Ascending aorta (tissue), 2 donors: Measurements from ENCODE around the gene FARS2. TPM values are rescaled to one million over a fixed set of nuclear protein-coding genes. Genes with fewer than 3 reads are reported as not detected.

Source experiments
- DNase-seq, 2 donors: peaks; one replicate each; pipeline ENCODE4 v3.0.0-alpha.2; 2019; ENCODE audit warnings: low spot score in 2 of 2
- H3K27ac ChIP-seq, 2 donors: fragments of 200-600 bp; sonication (generic); one replicate each; pipeline ENCODE4 v1.5.1; 2016 to 2017; ENCODE audit warnings: mild to moderate bottlenecking in 1 of 2
- H3K27me3 ChIP-seq: fragments of 200-600 bp; sonication (generic); one replicate; pipeline ENCODE4 v1.5.1; 2017
- H3K36me3 ChIP-seq, 2 donors: fragments of 200-600 bp; sonication (generic); one replicate each; pipeline ENCODE4 v1.5.1; 2016
- H3K4me1 ChIP-seq, 2 donors: fragments of 200-600 bp; sonication (generic); one replicate each; pipeline ENCODE4 v1.5.1; 2016 to 2017; ENCODE audit warnings: mild to moderate bottlenecking in 1 of 2
- H3K4me3 ChIP-seq, 2 donors: fragments of 200-600 bp; sonication (generic); one replicate each; pipeline ENCODE4 v1.5.1; 2016 to 2017; ENCODE audit warnings: mild to moderate bottlenecking in 1 of 2
- H3K9me3 ChIP-seq, 2 donors: fragments of 200-600 bp; sonication (generic); one replicate each; pipeline ENCODE4 v1.5.1; 2016
- CTCF ChIP-seq, 3 experiments: fragments of 200-600 bp in 2 of 3; fragments of 450-650 bp in 1 of 3; sonication (generic) in 2 of 3; IDR thresholded peaks; one replicate each; pipeline ENCODE4 v1.5.1; 2016 to 2019; ENCODE audit warnings: antibody characterized with exemption in 3 of 3, mild to moderate bottlenecking in 1 of 3, moderate library complexity in 1 of 3
- intact Hi-C: fragments of 100-400 bp; cut with DNase I; formaldehyde crosslinking; loops from one replicate; pipeline ENCODE4 v1.15.1; 2023
- total RNA-seq: library from RNA; depleted of rRNA; stranded (reverse); fragments of >200 nt; gene quantifications from one replicate; pipeline ENCODE4 v1.1.0, GENCODE V29; 2016

Gene FARS2
- total RNA-seq, 1 donor from 2014 or later: 17.6 TPM

- no peak for DNase-seq
- H3K4me1 ChIP-seq: no peaks in the 10 kb centered on the region
- intact Hi-C loops: no loop called here
- no peak overlapping the region for H3K27ac ChIP-seq
- H3K36me3 ChIP-seq: peaks cover 0 to 3% of the 10 kb centered on the region in 2 donors
- TF ChIP-seq CTCF (IDR thresholded peaks at IDR 0.05): no peak
- no peak overlapping the region for H3K4me3 ChIP-seq
- H3K27me3 ChIP-seq: no peaks in the 10 kb centered on the region
- H3K9me3 ChIP-seq: no peaks in the 10 kb centered on the region
These were observed 186.6 kb downstream of the FARS2 start for GRCh38 chr6:5447921-5448320.

DNA sequence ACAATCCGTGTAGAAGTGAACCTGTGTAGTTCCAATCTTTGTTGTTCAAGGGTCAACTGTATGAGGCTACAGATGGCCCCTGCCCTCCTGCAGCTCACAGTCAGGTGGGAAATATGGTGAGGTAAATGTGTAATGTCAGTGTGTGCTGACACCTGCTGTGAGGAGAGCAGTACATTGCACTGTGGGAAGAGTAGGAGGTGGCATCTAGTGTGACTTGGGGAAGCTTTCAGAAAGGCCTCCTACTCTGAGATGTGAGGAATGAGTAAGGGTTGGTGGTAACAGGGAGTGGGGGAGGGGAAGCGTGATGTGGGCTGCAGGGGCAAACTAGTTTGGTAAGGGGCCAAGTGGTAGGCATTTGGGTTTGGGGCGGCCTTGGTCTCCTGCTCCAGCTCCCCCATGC is 188.8 kb downstream of the FARS2 start:
- H3K27ac ChIP-seq: no peak overlapping the region
- no peaks in the 10 kb centered on the region for H3K4me1 ChIP-seq
- DNase-seq: no peak
- H3K27me3 ChIP-seq: no peaks in the 10 kb centered on the region
- H3K9me3 ChIP-seq: no peaks in the 10 kb centered on the region
- TF ChIP-seq CTCF (IDR thresholded peaks at IDR 0.05): no peak
- H3K4me3 ChIP-seq: no peak overlapping the region
- peaks cover 0 to 3% of the 10 kb centered on the region in 2 donors for H3K36me3 ChIP-seq
- intact Hi-C loops: no loop called here

DNA sequence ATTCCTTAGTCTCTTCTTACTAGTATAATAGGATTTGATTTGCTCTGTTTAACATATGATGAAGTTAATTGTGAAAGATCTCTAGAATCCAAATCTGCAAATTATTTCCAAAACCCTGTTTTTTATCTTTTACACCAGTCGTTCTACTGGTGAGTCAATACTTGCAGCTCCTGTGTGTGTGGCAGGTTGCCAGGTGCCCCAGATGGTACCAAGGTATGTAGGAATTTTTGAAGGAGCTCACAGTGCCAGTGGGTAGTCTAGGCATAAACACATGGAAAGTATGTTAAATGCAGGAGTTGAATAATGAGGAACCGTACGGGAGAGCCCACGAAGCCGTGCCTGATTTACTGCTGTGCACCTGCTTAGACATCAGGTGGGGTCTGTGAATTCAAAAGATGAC is 192.2 kb downstream of the FARS2 start:
- Histone ChIP-seq H3K9me3 (no peaks in the 10 kb centered on the region), H3K27me3 (no peaks in the 10 kb centered on the region), H3K4me1 (peaks cover 0 to 3% of the 10 kb centered on the region in 2 donors), H3K4me3 (no peak overlapping the region), H3K27ac (no peak overlapping the region), H3K36me3 (no peaks in the 10 kb centered on the region)
- no peak for DNase-seq
- TF ChIP-seq CTCF (IDR thresholded peaks at IDR 0.05): no peak
- intact Hi-C loops: no loop called here

- intact Hi-C loops: no loop called here
- no peak overlapping the region for H3K4me3 ChIP-seq
- H3K4me1 ChIP-seq: peaks cover 0 to 3% of the 10 kb centered on the region in 2 donors
- no peak overlapping the region for H3K27ac ChIP-seq
- no peaks in the 10 kb centered on the region for H3K27me3 ChIP-seq
- H3K9me3 ChIP-seq: no peaks in the 10 kb centered on the region
- no peaks in the 10 kb centered on the region for H3K36me3 ChIP-seq
- no peak for TF ChIP-seq CTCF (IDR thresholded peaks at IDR 0.05)
- DNase-seq: no peak
These were observed 193.8 kb downstream of the FARS2 start for GRCh38 chr6:5455142-5455541.

GRCh38 chr6:5457041-5457440 is 195.7 kb downstream of the FARS2 start:
- Histone ChIP-seq H3K27ac (no peak overlapping the region), H3K9me3 (no peaks in the 10 kb centered on the region), H3K4me1 (peaks cover 0 to 3% of the 10 kb centered on the region in 2 donors), H3K27me3 (no peaks in the 10 kb centered on the region), H3K36me3 (no peaks in the 10 kb centered on the region), H3K4me3 (no peak overlapping the region)
- intact Hi-C loops: no loop called here
- no peak for TF ChIP-seq CTCF (IDR thresholded peaks at IDR 0.05)
- DNase-seq: no peak
